ENCODE data around the gene SLC22A23.
A peak's percentile ranks its signal among the peaks of the same experiment; 100 is the strongest.

The SLC22A23 gene

GRCh38 chr6:3389390-3390167 is 67.3 kb downstream of the SLC22A23 start:
- no peak overlapping the region for H3K27ac ChIP-seq
- TF ChIP-seq, protein P1, sequence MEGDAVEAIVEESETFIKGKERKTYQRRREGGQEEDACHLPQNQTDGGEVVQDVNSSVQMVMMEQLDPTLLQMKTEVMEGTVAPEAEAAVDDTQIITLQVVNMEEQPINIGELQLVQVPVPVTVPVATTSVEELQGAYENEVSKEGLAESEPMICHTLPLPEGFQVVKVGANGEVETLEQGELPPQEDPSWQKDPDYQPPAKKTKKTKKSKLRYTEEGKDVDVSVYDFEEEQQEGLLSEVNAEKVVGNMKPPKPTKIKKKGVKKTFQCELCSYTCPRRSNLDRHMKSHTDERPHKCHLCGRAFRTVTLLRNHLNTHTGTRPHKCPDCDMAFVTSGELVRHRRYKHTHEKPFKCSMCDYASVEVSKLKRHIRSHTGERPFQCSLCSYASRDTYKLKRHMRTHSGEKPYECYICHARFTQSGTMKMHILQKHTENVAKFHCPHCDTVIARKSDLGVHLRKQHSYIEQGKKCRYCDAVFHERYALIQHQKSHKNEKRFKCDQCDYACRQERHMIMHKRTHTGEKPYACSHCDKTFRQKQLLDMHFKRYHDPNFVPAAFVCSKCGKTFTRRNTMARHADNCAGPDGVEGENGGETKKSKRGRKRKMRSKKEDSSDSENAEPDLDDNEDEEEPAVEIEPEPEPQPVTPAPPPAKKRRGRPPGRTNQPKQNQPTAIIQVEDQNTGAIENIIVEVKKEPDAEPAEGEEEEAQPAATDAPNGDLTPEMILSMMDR (IDR thresholded peaks at IDR 0.05), result no peak
- no peak for TF ChIP-seq ZFX (IDR thresholded peaks at IDR 0.05; ENCODE audit: borderline replicate concordance)

DNA sequence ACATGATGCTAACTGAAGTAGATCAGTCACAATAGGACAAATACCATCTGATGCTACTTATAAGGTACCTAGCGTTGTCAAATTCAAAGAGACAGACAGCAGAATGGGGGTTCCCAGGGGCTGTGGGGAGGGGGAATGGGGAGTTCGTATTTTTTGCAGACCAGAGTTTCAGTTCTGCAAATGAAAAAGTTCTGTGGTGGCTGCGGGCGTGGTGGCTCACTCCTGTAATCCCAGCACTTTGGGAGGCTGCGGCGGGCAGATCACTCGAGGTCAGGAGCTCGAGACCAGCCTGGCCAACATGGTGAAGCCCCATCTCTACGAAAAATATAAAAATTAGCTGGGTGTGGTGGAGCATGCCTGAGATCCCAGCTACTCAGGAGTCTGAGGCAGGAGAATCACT is 68.1 kb downstream of the SLC22A23 start:
- TF ChIP-seq, protein P1 (IDR thresholded peaks at IDR 0.05), result no peak
- no peak for TF ChIP-seq ZFX (IDR thresholded peaks at IDR 0.05; ENCODE audit: borderline replicate concordance)
- H3K27ac ChIP-seq, result no peak overlapping the region

GRCh38 chr6:3386374-3386857 is 70.4 kb downstream of the SLC22A23 start:
- no peak overlapping the region for H3K27ac ChIP-seq
- TF ChIP-seq, protein P1 (IDR thresholded peaks at IDR 0.05), result no peak
- no peak for TF ChIP-seq ZFX (IDR thresholded peaks at IDR 0.05; ENCODE audit: borderline replicate concordance)

DNA sequence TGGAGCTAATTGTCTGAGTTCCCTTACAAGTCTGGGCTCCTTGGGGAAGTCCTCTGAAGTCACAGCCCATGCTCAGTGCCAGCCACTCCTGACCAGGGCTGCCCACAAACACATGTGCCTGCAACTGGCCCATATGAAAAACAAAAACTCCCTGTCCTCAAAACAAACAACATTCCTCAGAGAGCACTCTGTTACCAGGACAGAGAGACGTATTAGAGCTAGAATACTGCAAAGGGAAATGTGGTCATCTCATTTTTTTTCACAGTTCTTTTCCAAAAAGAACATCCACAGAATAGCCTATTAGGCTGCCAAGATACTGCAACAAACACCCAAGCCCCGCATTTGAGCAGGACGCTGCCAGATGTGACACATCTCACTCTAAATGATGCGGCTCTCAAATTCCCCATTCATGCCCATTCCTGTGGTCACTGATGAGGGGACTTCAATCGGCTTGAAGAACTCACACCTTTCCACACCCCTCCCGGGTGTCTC is 71.1 kb downstream of the SLC22A23 start:
- TF ChIP-seq, protein P1 (IDR thresholded peaks at IDR 0.05), result no peak
- TF ChIP-seq ZFX (IDR thresholded peaks at IDR 0.05; ENCODE audit: borderline replicate concordance), result no peak
- H3K27ac ChIP-seq, result peak overlapping the region; percentile 98; the same call in 1 of the 2 replicates

GRCh38 chr6:3385181-3385580 is 71.7 kb downstream of the SLC22A23 start:
- H3K27ac ChIP-seq, result peak overlapping the region; percentile 98

GRCh38 chr6:3384241-3385143 is 72.4 kb downstream of the SLC22A23 start:
- H3K27ac ChIP-seq, result peak overlapping the region; percentile 98
- TF ChIP-seq ZFX (IDR thresholded peaks at IDR 0.05; ENCODE audit: borderline replicate concordance), result no peak

DNA sequence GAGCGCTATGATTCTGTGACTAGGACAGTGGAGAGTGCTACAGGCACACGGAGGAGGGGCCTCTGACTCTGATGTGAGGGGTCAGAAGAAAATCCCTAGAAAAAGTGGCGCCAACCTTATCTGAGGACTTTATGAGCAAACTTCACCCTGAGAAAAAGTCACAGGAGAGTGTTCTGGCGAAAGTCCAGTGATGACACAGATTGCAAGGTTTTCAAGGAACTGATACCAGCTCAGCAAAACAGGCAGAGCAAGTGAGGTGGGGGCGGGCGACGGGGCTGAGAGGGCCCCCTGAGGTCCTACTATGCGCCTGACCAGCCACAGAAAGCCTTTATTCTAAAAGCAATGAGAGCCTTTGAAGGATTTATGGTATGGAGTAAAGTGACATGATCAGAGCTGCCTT is 73.3 kb downstream of the SLC22A23 start:
- H3K27ac ChIP-seq, result peak overlapping the region; percentile 98
- TF ChIP-seq, protein P1 (IDR thresholded peaks at IDR 0.05), result no peak
- TF ChIP-seq ZFX (IDR thresholded peaks at IDR 0.05; ENCODE audit: borderline replicate concordance), result no peak

All from 22Rv1 (cell line).